ENCODE data around the gene UPK3A.

GRCh38 chr22:45284705-45285262, at the start of gene UPK3A:
- TF ChIP-seq CTCF (IDR thresholded peaks at IDR 0.05): no peak
- peak in 1 of 2 donors; percentile 37 for TF ChIP-seq POLR2A (IDR thresholded peaks at IDR 0.05)
